Lower leg skin (tissue), 3 donors: ENCODE data around the gene PLCB1.

ENCODE experiments used
- CTCF ChIP-seq, 3 donors: fragments of 450-650 bp; IDR thresholded peaks; one replicate each; pipeline ENCODE4 v1.5.1; 2016; ENCODE audit warnings: antibody characterized with exemption in 3 of 3, mild to moderate bottlenecking in 3 of 3, moderate library complexity in 2 of 3
- POLR2A ChIP-seq, 2 donors: fragments of 450-650 bp; IDR thresholded peaks; one replicate each; pipeline ENCODE4 v1.6.1; 2016 to 2017; ENCODE audit warnings: antibody characterized with exemption in 2 of 2, mild to moderate bottlenecking in 1 of 2, moderate library complexity in 1 of 2

DNA sequence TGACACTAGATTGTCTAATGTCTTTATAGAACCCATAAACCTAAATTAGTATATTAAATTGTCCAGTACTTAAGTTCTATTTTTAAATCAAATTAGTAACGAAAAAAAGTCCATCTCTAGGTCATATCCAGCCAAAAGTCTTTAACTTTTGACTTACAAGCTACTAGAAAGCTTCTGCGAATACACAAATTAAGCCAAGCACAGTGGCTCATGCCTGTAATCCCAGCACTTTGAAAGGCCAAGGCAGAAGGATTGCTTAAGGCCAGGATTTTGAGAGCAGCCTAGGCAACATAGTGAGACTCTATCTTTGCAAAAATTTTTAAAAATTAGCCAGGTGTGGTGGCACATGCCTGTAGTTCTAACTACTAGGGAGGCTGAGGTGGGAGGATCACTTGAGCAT, 516.4 kb downstream of the PLCB1 start:
- TF ChIP-seq CTCF (IDR thresholded peaks at IDR 0.05) (no peak), POLR2A (IDR thresholded peaks at IDR 0.05) (no peak)
